ENCODE measurements around the gene DNAH8.

Gene DNAH8

GRCh38 chr6:38799529-38800184 lies 84.5 kb downstream of the DNAH8 start:
- no peak for DNase-seq

GRCh38 chr6:38801305-38801704 lies 86.2 kb downstream of the DNAH8 start:
- DNase-seq, result no peak

- no peak for DNase-seq
Measured at GRCh38 chr6:38802497-38802896, 87.4 kb downstream of the DNAH8 start.

- no peak for DNase-seq
Measured at GRCh38 chr6:38803129-38803528, 88.0 kb downstream of the DNAH8 start.

DNA sequence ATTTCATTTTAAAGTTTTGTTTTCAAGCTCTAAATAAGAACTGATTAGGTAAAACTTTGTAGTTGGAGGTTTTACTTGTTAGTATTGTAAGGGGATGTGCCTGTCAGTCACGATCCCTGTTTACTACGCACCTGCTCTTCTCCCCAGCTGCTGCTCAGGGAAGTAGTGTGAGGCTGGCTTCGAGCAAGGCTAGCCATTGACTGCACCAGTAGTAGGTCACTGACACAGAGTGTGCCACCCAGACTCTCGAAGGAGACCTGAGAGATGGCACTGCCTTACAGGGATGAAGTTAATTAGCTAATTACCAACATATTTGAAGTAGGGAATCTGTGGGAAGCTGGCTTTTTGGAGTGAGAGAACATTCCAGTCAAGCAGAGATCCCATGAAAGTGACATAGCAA lies 89.2 kb downstream of the DNAH8 start:
- DNase-seq, result no peak

DNA sequence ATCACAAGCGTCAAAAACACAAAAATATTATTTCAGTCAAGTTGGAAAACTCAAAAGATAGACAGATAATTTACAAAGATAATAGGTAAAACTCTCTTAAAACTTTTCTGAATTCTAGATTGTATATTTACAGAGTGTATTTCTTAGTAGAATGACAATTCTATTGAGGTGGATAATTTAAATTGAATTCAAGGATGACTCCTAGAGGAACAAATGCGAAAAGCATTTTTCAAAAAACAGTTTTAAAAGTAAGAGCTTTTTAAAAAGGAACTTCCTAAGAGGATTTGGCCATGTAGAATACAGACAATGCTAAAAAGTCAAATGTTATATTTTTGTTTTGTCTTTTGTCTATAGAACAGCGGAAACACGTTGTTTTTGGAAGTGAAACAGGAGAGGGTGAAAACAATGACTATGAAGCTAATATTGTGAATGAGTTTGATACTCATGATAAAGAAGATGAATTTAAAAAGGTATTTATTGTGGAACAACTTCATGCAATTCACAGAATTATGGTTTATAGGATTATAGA lies 90.1 kb downstream of the DNAH8 start:
- DNase-seq, result no peak

DNA sequence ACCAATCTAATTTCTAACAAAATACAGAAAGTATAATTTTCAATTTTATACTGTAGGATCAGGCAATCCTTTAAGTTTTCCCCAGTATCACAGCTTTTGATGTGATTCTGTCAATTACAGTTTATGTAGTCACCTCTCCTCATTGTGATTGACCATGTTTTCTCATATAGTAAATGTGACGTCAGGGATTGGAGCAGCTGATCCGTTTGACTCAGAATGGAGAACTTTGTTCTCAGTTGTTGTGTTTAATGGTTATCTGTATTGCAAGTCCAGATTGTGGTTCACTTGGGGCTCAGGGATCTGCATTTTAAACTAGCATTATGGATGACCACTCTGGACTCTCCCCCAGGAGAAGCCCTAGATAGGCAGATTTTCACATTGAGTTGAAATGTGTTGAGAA lies 90.6 kb downstream of the DNAH8 start:
- no peak for DNase-seq

- no peak for DNase-seq
Measured at GRCh38 chr6:38806271-38806670, 91.2 kb downstream of the DNAH8 start.

DNA sequence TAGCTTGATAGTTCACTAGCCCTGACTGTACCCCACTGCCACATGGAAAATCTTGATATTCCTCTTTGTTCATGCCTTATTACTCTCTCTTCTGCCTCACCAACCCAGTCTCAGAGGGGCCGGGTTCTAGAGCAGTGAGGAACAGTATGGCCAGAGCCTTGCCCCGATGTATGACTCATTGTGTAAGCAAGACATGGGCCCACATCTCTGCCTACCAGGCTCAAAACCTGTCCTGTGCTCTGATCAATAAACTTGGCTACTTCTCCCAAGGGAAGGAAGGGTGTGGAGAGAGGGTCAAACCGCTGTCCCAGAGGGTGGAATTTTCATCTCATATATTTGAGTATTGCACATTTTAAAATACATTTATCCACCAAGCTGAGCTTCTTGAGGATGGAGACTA lies 91.7 kb downstream of the DNAH8 start:
- no peak for DNase-seq

GRCh38 chr6:38808039-38808438 lies 92.9 kb downstream of the DNAH8 start:
- no peak for DNase-seq

GRCh38 chr6:38813041-38813823 lies 98.1 kb downstream of the DNAH8 start:
- no peak for DNase-seq

GRCh38 chr6:38814761-38815160 lies 99.7 kb downstream of the DNAH8 start:
- DNase-seq, result no peak

DNA sequence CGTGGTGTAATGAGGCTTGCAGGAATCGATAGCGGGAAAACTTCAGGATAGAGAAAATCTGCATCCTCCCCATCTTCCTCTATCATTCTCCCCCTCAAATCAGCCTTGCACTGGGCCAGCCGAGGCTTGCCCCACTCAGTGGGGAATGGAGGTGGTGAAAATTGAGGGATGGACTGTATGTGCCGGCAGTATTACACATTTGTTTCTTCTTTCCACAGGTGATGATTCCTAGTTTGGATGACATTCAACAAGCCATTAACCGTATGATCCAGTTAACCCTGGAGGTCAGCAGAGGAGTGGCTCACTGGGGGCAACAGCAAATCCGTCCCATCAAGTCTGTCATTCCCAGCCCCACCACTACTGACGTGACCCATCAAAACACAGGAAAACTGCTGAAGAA lies 100.1 kb downstream of the DNAH8 start:
- no peak for DNase-seq

DNA sequence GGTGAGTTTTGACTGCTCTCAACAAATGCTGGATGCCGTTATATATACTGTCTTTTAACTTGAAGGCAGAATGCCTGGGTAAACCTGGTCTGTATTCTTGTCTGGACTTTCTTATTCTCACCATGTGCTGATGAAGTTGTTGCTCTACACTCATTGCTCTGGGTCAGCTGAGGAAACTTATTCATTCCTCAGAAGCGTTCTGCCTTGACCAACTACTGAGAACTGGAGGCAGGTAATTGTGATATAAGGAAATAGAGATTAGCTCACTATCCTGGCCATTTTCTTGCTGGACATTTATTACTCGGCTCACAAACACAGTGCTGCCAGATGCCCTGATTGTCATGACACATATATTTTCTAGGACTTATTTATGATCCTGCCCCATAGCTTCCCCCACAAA lies 103.6 kb downstream of the DNAH8 start:
- no peak for DNase-seq

- DNase-seq, result no peak
Measured at GRCh38 chr6:38822963-38823362, 107.9 kb downstream of the DNAH8 start.

- no peak for DNase-seq
Measured at GRCh38 chr6:38824243-38824894, 109.3 kb downstream of the DNAH8 start.

GRCh38 chr6:38827024-38827423 lies 111.9 kb downstream of the DNAH8 start:
- no peak for DNase-seq

- DNase-seq, result no peak
Measured at GRCh38 chr6:38831865-38832264, 116.8 kb downstream of the DNAH8 start.

DNA sequence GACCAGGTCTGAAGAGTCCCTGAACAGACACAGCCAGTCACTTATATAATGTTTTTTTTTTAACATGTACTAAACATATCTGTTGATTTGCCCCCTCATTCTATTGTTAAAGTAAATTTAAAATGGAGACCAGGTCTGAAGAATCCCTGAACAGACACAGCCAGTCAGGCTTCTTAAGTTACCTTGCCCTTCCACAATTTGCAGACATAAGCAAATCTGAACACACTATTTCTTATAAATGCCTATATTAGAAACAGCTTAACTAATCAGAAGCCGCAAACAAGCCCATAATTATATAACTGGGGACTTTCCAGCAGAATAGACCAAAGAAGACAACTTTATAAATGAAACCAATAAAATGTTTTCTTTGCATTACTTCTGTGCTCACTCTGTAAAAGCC lies 118.2 kb downstream of the DNAH8 start:
- DNase-seq, result no peak

- DNase-seq, result no peak
Measured at GRCh38 chr6:38836585-38836984, 121.5 kb downstream of the DNAH8 start.

DNA sequence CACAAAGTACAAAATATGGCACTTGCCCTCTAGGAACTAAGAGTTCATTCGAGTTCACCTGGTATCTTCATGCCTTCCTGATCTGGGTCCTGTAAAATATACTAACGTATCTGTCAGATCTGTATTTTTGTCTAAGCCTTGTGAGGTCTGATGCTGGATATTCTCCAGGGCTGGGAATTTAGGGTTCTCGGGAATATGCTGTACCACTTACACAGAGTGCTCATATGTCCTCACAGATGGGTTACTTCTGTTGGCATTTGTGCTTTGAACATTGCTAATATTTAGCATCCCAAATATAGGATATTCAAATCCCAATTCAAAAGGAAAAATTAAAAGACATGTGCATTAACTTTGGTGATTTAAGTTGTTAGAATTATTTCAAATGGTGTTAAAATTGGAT lies 122.0 kb downstream of the DNAH8 start:
- DNase-seq, result no peak

DNA sequence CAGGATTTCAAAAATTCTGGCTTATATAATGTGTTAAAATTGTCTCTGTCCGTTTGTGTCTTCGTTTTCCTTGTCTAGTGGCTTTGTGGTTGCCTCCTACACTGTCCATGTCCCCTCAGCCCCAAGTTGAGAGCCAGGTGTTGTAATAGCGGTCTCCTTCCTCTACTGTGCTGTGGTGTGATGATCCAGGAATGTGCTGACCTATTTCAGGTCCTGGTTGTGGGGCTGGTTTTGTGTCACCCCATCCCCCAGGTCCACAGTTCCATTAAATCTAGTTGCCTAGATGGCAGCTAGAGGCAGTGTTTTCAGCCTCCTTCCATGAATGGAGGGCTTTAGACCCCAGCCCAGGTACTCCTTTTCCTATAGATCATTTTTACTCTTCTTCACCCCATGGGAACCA lies 128.7 kb downstream of the DNAH8 start:
- DNase-seq, result no peak

GRCh38 chr6:38845931-38846330 lies 130.8 kb downstream of the DNAH8 start:
- no peak for DNase-seq

DNA sequence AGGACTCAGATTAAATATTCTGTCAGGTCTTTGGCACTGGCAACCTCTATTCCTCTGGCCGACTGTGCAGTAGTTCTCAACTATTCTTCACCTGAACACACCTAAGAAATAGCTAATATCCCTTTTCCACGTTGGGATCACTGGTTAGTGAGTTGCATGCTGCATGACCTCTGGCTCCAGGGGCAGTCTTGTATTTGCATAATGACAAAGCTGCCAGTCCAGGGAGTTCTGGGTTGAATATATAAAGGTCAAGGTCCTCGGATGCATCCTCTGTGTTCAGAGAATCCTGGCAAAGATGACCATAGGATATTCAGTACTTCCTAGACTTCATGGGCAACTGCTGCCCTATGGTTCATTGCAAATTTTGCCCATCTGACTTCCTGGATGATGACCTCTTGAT lies 131.2 kb downstream of the DNAH8 start:
- DNase-seq, result no peak
